Retinal pigment epithelial cell (primary cell): ENCODE data around the gene KIAA1217.

ENCODE experiments used
- DNase-seq: peaks from one replicate; pipeline ENCODE4 v3.0.0-alpha.2; 2010; ENCODE audit warnings: low read depth
- H3K4me3 ChIP-seq: 2 replicates; pipeline ENCODE4 v1.5.1; 2011; ENCODE audit warnings: mild to moderate bottlenecking, low read length, control low read depth, moderate library complexity
- TF ChIP-seq, protein P1 (sequence below): conservative IDR thresholded peaks from 2 replicates; pipeline ENCODE4 v1.5.1; 2011; ENCODE audit warnings: low read depth, low read length, control low read depth, inconsistent platforms

The KIAA1217 gene

GRCh38 chr10:24382596-24382978 lies 173.6 kb downstream of the KIAA1217 start:
- no peak for DNase-seq
- TF ChIP-seq, protein P1, sequence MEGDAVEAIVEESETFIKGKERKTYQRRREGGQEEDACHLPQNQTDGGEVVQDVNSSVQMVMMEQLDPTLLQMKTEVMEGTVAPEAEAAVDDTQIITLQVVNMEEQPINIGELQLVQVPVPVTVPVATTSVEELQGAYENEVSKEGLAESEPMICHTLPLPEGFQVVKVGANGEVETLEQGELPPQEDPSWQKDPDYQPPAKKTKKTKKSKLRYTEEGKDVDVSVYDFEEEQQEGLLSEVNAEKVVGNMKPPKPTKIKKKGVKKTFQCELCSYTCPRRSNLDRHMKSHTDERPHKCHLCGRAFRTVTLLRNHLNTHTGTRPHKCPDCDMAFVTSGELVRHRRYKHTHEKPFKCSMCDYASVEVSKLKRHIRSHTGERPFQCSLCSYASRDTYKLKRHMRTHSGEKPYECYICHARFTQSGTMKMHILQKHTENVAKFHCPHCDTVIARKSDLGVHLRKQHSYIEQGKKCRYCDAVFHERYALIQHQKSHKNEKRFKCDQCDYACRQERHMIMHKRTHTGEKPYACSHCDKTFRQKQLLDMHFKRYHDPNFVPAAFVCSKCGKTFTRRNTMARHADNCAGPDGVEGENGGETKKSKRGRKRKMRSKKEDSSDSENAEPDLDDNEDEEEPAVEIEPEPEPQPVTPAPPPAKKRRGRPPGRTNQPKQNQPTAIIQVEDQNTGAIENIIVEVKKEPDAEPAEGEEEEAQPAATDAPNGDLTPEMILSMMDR: no peak
- H3K4me3 ChIP-seq: no peak overlapping the region

DNA sequence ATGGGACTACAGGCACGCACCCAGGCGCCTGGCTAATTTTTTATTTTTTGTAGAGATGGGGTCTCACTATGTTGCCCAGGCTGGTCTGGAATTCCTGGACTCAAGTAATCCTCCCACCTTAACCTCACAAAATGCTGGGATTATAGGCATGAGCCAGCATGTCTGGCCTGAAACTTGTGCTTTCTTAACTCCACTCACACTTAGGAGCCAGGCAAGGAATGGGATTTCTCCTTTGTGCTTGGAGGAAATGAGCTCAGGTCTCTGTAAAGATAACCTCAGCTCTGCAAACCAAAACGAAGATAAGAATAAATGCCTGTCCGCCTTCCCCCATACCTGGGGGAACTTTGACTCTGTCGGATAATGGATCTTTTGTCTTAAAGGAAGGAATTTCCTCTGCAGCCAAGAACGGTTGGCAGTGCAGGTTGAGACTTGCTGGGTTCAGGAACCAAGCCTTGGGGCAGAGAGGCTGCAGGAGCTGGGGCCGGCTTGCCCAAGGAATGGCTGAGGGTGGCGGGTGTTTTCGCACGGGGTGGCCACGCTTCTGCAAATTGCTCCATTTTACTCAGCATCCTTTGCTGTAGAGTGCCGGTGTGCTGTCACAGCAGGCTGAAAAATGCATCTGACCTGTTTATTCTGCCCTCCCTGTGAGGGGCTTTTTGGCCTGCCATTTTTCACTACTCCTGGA lies 174.2 kb downstream of the KIAA1217 start:
- TF ChIP-seq, protein P1: no peak
- DNase-seq: peak; percentile 31
- H3K4me3 ChIP-seq: no peak overlapping the region

DNA sequence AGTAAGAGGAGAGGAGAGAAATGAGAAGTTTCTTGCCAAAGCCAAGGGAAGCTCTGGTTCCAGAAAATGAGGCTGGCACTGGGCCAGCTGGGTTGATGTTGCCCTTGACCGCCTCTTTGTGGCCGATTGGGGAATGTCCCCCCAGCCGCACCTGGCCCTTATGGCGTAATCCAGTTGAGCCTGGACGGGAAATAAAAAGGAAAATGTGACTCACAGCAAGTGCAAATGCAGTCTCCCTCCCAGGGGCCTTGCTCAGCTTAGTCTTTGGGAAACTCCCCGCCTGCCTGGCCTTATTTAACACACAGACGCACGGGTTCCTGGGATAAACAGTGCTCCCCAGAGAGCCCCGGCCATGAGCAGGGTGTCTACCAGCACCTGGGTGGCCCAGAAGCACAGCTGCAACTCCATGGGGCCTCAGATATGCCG lies 174.8 kb downstream of the KIAA1217 start:
- no peak overlapping the region for H3K4me3 ChIP-seq
- DNase-seq: peak; percentile 98
- TF ChIP-seq, protein P1: peak; percentile 74

DNA sequence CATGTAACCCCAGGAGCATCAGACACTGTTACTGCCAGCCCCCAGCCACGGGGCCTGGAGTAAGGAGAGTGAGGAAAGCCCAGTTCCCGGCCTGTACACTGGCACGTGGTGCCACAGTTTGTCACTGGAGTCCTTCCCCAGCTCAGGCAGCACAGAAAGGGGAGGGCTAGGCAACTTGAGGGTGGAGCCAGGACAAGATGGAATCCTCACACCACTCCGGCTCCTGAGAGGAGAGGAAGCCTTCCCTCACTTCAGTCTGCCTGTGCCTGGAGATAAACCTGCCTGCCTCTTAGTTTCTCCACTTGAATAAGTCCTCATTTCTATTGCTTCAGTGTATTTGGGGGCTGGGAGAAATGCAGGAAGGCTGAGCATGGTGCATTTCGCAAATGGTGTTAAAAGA lies 176.0 kb downstream of the KIAA1217 start:
- no peak overlapping the region for H3K4me3 ChIP-seq

GRCh38 chr10:24385776-24386175 lies 176.8 kb downstream of the KIAA1217 start:
- TF ChIP-seq, protein P1: no peak
- peak; percentile 97 for DNase-seq
- no peak overlapping the region for H3K4me3 ChIP-seq

More for the DNA sequence above, 176.0 kb downstream of the KIAA1217 start:
- DNase-seq: no peak
- TF ChIP-seq, protein P1: no peak

- no peak for DNase-seq
- TF ChIP-seq, protein P1: no peak
- no peak overlapping the region for H3K4me3 ChIP-seq
These were observed 181.3 kb downstream of the KIAA1217 start for GRCh38 chr10:24390146-24390700.

DNA sequence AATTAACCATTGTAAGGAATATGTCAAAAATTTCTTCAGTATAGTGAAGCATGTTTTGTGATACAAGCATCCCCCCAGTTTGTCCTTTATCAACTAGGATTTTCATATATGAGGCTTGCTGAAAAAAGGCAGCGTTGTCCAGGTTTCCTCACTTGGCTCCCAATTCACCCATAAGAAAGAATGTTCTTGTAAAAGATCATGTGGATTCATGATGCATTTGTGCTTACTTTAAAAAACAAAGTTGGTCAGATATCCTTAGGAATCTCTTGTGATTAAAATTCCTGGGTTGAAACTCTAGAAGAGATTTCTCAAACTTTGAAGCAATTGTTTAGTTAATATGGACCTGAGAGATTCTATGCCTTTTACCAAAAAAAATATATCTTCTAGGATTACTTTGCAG lies 181.8 kb downstream of the KIAA1217 start:
- H3K4me3 ChIP-seq: no peak overlapping the region
- peak; percentile 56 for DNase-seq
- TF ChIP-seq, protein P1: no peak
